Caki2 (cell line): ENCODE data around the gene SPATA31A6. TPM values are rescaled to one million over a fixed set of nuclear protein-coding genes. Genes with fewer than 3 reads are reported as not detected.
"Not testable (repeated sequence)": the region's sequence is repeated elsewhere in the genome, so short reads cannot be mapped to it uniquely, and the experiment has no call there.

Experiments
- DNase-seq: peaks from one replicate; pipeline ENCODE4 v3.0.0-alpha.2; 2015; ENCODE audit warnings: low read depth
- in situ Hi-C: cut with HindIII; loops from 2 replicates; pipeline ENCODE4 v1.10.0; 2016; ENCODE audit warnings: low sequenced_read_pairs, low pct_unique_long_range_greater_than_20kb, mixed read lengths
- total RNA-seq: library from RNA; depleted of rRNA; stranded (reverse); fragments of >200 nt; shearing (Covaris generic); gene quantifications from 2 replicates; pipeline ENCODE4 v1.2.3, GENCODE V29; 2014; ENCODE audit warnings: low replicate concordance; rRNA removed

SPATA31A6 gene
- total RNA-seq: not detected in 2 replicates

DNA sequence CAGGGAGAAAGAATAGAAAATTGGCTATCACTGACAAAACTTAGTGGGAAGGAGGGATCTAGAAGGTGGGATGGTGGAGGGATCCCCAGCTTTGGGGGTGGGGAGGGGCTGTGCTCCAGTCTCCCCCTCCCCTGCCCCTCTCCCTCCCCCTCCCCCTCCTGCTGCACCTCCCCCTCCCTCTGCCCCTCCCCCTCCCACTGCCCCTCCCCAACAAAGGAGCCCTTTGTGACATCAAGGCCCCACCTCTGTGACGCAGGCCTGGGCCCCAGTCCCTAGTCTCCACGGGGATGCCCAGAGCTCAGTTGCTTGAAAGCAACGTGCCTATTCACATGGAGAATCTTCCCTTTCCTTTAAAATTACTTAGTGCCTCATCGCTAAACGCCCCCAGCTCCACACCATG is at the start of gene SPATA31A6:
TSS of gene SPATA31A6 (plus strand) at position 301 of the 400 bp plus-strand sequence. CDS start at position 330, 29 bp downstream.
- in situ Hi-C loops, DNase-seq: not testable (repeated sequence)

DNA sequence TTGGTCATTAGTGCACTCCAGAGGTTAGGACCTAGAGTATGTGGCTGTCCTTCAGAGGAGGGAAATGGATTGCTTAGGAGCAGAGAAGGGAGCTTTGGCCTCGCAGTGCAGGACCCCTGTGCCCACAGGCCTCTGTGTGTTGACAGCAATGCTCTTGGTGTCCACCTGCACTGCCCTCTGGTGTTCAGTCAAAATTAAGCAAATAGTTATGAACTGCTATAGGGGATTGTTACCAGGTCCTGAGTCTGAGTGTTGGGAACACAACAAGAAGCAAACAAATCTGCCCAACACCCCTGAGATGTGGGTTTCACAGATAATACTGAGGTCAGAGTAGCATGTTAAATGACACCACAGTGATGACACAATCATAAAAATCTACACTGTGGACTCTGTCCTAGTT is 23.2 kb upstream of the SPATA31A6 start:
- DNase-seq, in situ Hi-C loops: not testable (repeated sequence)

DNA sequence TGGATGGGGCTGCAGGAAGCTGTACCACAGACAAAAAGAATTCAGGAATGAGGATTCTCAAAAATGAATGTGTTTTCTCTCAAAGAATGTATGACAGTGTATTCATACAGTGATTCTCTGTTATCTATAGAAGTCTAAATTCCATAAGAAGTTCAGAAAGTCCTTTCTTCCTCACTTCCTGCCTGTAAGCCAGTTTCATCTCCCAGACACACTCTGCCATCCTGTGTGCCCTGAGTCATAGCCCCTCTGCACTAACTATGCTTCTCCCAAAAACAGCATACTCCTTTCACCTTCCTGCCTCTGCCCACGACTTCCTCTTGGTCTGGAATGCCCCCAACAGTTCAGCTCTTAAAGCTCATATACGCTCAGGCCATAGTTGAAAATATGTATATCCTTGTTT is 36.4 kb downstream of the SPATA31A6 start:
- DNase-seq, in situ Hi-C loops: not testable (repeated sequence)

DNA sequence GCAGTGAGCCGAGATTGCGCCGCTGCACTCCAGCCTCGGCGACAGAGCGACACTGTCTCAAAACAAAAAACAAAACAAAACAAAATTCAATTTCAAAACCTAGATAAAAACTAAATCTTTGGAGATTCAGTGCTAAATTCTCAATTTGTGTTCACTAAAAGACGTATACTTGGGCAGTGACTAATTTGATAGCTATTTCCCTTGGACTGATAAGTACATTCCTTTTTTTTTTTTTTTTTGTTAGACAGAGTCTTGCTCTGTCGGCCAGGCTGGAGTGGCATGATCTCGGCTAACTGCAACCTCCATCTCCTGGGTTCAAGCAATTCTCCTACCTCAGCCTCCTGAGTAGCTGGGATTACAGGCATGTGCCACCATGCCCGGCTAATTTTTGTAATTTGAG is 39.8 kb downstream of the SPATA31A6 start:
- DNase-seq, in situ Hi-C loops: not testable (repeated sequence)

DNA sequence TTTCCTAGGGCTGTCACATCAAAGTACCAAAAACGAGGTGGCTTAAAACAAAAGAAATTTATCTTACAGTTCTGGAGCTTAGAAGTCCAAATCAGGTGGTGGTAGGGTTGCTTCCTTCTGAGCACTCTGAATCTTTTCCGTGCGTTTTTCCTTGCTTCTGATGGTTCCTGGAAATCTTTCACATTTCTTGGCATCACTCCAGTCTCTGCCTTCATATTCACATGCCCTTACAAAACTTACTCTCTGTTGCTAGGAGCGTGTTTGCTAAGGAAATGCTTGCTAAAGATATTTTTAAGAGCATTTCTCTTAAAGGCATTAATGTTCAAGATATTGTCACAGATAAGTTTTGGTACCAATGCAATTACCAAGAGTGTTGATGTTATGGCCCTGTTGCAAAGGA is 49.6 kb downstream of the SPATA31A6 start:
- DNase-seq, in situ Hi-C loops: not testable (repeated sequence)

DNA sequence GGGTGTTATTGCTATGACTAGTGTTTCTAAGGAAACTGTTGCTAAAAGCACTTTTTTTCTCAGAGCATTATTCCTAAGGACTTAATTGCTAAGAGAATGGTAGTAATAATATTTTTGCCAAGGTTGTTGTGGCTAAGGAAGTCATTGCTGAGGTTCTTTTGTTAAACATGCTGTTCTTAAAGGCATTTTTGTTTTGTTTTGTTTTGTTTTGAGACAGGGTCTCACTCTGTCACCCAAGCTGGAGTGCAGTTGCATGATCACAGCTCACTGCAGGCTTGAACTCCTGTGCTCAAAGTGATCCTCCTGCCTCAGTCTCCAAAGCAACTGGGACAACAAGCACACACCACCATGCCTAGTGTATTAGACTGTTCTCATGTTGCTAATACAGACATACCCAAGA is 51.2 kb downstream of the SPATA31A6 start:
- in situ Hi-C loops, DNase-seq: not testable (repeated sequence)

DNA sequence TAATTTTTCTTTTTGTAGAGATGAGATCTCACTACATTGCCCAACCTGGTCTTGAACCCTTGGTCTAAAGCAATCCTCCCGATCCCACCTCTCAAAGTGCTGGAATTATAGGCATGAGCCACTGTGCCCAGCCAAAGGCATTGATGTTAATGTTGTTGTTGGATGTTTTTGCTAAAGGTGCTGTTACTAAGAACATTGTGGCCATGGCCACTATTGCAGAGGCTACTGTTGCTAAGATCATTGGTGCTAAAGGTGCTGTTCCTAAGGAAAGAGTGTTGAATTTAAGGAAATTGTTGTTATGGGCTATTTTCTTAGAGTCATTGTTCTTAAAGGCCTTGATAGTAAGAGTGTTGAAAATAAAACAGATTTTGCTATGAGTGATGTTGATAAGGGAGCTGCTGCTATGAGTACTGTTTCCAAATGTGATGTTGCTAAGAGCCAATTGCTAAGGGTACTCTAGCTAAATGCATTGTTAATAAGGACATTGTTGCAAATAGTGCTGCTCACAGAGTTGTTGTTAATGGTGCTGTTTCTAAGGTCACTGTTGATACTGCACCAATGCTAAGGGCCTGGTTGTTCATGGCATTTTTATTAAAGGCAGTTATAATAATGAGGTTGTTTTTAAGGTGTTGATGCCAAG is 52.0 kb downstream of the SPATA31A6 start:
- DNase-seq, in situ Hi-C loops: not testable (repeated sequence)

DNA sequence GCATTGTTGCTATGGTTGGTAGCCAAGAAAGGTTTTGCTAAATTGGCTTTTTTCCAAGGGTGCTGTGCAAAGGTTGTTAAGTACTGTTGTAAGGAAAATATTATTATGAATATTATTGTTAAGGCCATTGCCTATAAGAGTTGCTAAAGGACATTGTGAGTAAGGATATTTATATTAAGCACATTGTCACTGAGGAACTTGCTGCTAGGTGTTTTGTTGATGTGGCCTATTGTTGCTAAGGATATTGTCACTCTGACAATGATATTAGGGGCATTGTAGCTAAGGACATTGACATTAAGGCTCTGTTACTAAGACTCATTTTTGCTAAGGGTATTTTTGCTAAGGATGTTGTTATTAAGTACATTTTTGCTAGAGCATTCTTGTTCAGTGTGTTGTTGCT is 52.6 kb downstream of the SPATA31A6 start:
- in situ Hi-C loops, DNase-seq: not testable (repeated sequence)

DNA sequence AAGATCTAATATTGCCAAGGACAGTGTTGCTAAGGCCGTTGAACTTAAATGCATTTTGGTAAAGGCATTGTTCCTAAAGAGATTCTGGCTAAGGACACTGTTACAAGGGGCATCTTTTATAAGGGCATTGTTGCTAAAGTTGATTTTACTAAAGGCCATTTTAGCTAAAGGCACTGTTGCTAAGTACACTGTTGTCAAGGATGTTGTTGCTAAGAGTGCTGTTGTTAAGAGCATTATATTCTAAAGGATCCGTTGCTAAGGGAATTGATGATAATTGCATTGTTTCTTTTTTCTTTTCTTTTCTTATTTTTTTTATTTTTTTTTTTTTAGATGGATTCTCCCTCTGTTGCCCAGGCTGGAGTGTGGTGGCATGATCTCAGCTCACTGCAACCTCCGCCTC is 53.9 kb downstream of the SPATA31A6 start:
- in situ Hi-C loops, DNase-seq: not testable (repeated sequence)

DNA sequence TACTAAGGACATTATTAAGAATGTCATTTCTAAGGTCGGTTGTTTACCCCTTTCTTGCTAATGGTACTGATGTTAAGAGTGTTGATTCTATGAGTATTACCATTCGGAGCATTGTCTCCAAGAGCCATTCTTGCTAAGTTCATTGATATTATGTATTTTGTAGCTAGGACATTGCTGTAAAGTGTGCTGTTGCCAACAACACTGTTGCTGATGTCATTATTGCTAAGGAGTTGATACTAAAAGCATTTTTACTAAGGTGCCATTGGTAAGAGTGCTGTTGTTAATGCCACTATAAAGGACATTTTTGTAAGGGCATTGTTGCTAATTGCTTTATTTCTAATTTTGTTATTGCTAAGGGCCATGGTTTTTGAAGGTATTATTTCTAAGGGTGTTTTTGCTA is 55.4 kb downstream of the SPATA31A6 start:
- in situ Hi-C loops, DNase-seq: not testable (repeated sequence)

Other genes starting within 250 kb of the SPATA31A6 start
- gene CNTNAP3B, start 54.2 kb upstream of the SPATA31A6 start, total RNA-seq: 10.6 and 12.6 TPM in 2 replicates